Rectal smooth muscle tissue (tissue), 1 donor: Measurements from ENCODE around the gene RFX2.
"Not testable (repeated sequence)": the region's sequence is repeated elsewhere in the genome, so short reads cannot be mapped to it uniquely, and the experiment has no call there.

Source experiments
- H3K27ac ChIP-seq: one replicate; pipeline ENCODE4 v1.7.0; 2013; ENCODE audit warnings: low read depth, low read length, inconsistent platforms
- H3K27me3 ChIP-seq: one replicate; pipeline ENCODE4 v1.7.0; 2013; ENCODE audit warnings: low read length; ENCODE audit not compliant: control insufficient read depth, insufficient read depth
- H3K36me3 ChIP-seq: one replicate; pipeline ENCODE4 v1.7.0; 2013; ENCODE audit warnings: low read length; ENCODE audit not compliant: control insufficient read depth, insufficient read depth
- H3K4me1 ChIP-seq: one replicate; pipeline ENCODE4 v1.7.0; 2013; ENCODE audit warnings: low read length; ENCODE audit not compliant: control insufficient read depth, insufficient read depth
- H3K4me3 ChIP-seq: one replicate; pipeline ENCODE4 v1.7.0; 2013; ENCODE audit warnings: low read length
- H3K9ac ChIP-seq: one replicate; pipeline ENCODE4 v1.7.0; 2013; ENCODE audit warnings: low read length

Gene RFX2

GRCh38 chr19:6117534-6117933 lies 7.2 kb upstream of the RFX2 start:
- H3K9ac ChIP-seq: no peak overlapping the region
- H3K27ac ChIP-seq: no peak overlapping the region
- no peaks in the 10 kb centered on the region for H3K4me1 ChIP-seq
- no peaks in the 10 kb centered on the region for H3K36me3 ChIP-seq
- no peak overlapping the region for H3K4me3 ChIP-seq
- no peaks in the 10 kb centered on the region for H3K27me3 ChIP-seq

- Histone ChIP-seq H3K4me3 (no peak overlapping the region), H3K36me3 (no peaks in the 10 kb centered on the region), H3K27ac (no peak overlapping the region), H3K9ac (no peak overlapping the region), H3K27me3 (no peaks in the 10 kb centered on the region), H3K4me1 (no peaks in the 10 kb centered on the region)
Observed at GRCh38 chr19:6116749-6117430, 6.6 kb upstream of the RFX2 start.

- no peaks in the 10 kb centered on the region for H3K36me3 ChIP-seq
- no peaks in the 10 kb centered on the region for H3K4me1 ChIP-seq
- no peak overlapping the region for H3K27ac ChIP-seq
- no peaks in the 10 kb centered on the region for H3K27me3 ChIP-seq
- H3K4me3 ChIP-seq: no peak overlapping the region
- no peak overlapping the region for H3K9ac ChIP-seq
Observed at GRCh38 chr19:6115992-6116391, 5.7 kb upstream of the RFX2 start.

- Histone ChIP-seq H3K4me1 (no peaks in the 10 kb centered on the region), H3K9ac (no peak overlapping the region), H3K27me3 (no peaks in the 10 kb centered on the region), H3K4me3 (no peak overlapping the region), H3K27ac (no peak overlapping the region), H3K36me3 (no peaks in the 10 kb centered on the region)
Observed at GRCh38 chr19:6113616-6114188, 3.4 kb upstream of the RFX2 start.

GRCh38 chr19:6109947-6110346 lies 353 bp downstream of the RFX2 start:
- H3K27me3 ChIP-seq: no peaks in the 10 kb centered on the region
- H3K4me1 ChIP-seq: no peaks in the 10 kb centered on the region
- H3K9ac ChIP-seq: peak overlapping the region; percentile 51
- H3K27ac ChIP-seq: peak overlapping the region; percentile 95
- H3K4me3 ChIP-seq: peak overlapping the region; percentile 88
- H3K36me3 ChIP-seq: no peaks in the 10 kb centered on the region

- H3K27ac ChIP-seq: peak overlapping the region; percentile 95
- H3K27me3 ChIP-seq: no peaks in the 10 kb centered on the region
- no peaks in the 10 kb centered on the region for H3K36me3 ChIP-seq
- peak overlapping the region; percentile 88 for H3K4me3 ChIP-seq
- peak overlapping the region; percentile 51 for H3K9ac ChIP-seq
- H3K4me1 ChIP-seq: peaks cover 4% of the 10 kb centered on the region
Observed at GRCh38 chr19:6108721-6109633, 1.3 kb downstream of the RFX2 start.

- not testable (repeated sequence) for H3K36me3 ChIP-seq, H3K4me3 ChIP-seq, H3K9ac ChIP-seq, H3K27me3 ChIP-seq
- Histone ChIP-seq H3K4me1 (peaks cover 20% of the 10 kb centered on the region), H3K27ac (peak overlapping the region; percentile 66)
Observed at GRCh38 chr19:6106643-6107294, 3.5 kb downstream of the RFX2 start.

GRCh38 chr19:6105444-6105843 lies 4.9 kb downstream of the RFX2 start:
- no peak overlapping the region for H3K9ac ChIP-seq

GRCh38 chr19:6103894-6104293 lies 6.4 kb downstream of the RFX2 start:
- Histone ChIP-seq H3K4me1 (peaks cover 45% of the 10 kb centered on the region), H3K4me3 (no peak overlapping the region), H3K27ac (peak overlapping the region; percentile 76)

More at GRCh38 chr19:6105444-6105843, 4.9 kb downstream of the RFX2 start:
- Histone ChIP-seq H3K36me3 (no peaks in the 10 kb centered on the region), H3K27me3 (no peaks in the 10 kb centered on the region), H3K4me3 (no peak overlapping the region), H3K4me1 (peaks cover 30% of the 10 kb centered on the region), H3K27ac (peak overlapping the region; percentile 75)

GRCh38 chr19:6103217-6103644 lies 7.1 kb downstream of the RFX2 start:
- Histone ChIP-seq H3K36me3 (no peaks in the 10 kb centered on the region), H3K4me3 (no peak overlapping the region), H3K27me3 (no peaks in the 10 kb centered on the region), H3K9ac (no peak overlapping the region), H3K27ac (peak overlapping the region; percentile 76), H3K4me1 (peaks cover 50% of the 10 kb centered on the region)

More at GRCh38 chr19:6103894-6104293, 6.4 kb downstream of the RFX2 start:
- Histone ChIP-seq H3K27me3 (no peaks in the 10 kb centered on the region), H3K36me3 (no peaks in the 10 kb centered on the region), H3K9ac (no peak overlapping the region)

GRCh38 chr19:6101991-6102390 lies 8.3 kb downstream of the RFX2 start:
- no peak overlapping the region for H3K4me3 ChIP-seq
- H3K4me1 ChIP-seq: peaks cover 56% of the 10 kb centered on the region
- H3K36me3 ChIP-seq: no peaks in the 10 kb centered on the region
- peak overlapping the region; percentile 76 for H3K27ac ChIP-seq
- no peaks in the 10 kb centered on the region for H3K27me3 ChIP-seq
- H3K9ac ChIP-seq: no peak overlapping the region

- Histone ChIP-seq H3K36me3 (no peaks in the 10 kb centered on the region), H3K27me3 (no peaks in the 10 kb centered on the region), H3K4me1 (peaks cover 56% of the 10 kb centered on the region), H3K9ac (no peak overlapping the region), H3K27ac (peak overlapping the region; percentile 76), H3K4me3 (no peak overlapping the region)
Observed at GRCh38 chr19:6101291-6101825, 8.9 kb downstream of the RFX2 start.
